NCI-H345 treated with DMSO at 0.1 percent for 48 hours (cell line): ENCODE data around the gene IL34.

Experiments used
- DNase-seq: peaks from one replicate; lab custom pipeline; 2025; ENCODE audit not compliant: unreplicated experiment; lab: John Stamatoyannopoulos, UW

IL34 gene

DNA sequence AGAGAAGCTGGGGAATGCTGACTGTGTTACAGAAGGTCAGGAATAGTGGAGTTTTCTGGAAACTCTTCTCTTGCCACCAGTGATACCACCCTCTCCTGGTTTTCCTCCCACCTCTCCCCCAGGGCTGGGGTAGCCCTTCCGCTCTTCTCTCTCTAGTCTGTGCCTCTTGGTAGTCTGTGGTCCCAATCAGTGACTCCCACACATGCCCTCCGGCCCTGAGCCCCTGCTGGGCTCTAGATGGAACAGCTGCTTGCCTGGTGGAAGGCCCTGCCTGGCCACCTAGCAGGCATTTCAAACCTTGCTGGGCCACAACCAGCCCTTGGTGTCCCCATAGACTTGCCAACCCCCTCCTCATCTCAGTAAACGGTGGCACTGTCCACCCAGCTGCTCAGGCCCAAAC lies 54.7 kb downstream of the IL34 start:
- DNase-seq: no peak

DNA sequence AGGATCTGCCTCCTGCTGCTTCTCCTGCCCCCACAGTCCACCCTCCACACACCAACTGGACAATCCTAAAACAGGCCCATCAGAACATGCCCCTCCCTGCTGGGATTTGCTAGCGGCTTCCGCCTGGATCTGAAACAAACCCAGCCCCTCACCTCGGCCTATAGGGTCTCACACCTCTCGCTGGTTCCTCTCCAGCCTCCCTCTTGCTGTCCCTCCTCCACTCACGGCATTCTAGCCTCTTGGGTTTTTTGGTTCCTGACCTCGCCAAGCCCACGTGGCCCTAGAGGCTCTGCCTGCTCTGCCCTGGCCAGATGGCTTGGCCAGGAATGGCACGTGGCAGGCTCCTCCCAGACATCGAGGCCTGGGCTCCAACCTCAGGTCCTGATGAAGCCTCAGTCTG lies 55.2 kb downstream of the IL34 start:
- no peak for DNase-seq

DNA sequence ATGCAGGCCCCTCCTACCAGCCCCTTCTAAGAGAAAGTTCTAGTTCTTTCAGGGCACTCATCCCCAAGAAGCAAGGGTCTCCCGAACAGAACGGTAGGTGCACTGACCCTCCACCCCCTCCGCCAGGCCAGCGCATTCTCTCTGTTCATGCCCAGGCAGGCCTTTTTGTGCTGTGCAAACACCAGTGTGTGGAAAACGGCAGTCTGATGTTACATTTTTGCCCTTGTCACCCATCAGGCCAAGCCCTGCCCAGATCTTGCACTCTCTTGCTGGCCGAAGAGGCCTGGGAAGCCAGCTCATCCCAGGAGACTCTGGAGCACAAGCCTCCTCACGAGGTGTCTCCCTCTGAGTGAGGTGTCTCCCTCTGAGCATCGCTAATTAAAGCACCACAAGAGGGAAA lies 55.6 kb downstream of the IL34 start:
- no peak for DNase-seq

DNA sequence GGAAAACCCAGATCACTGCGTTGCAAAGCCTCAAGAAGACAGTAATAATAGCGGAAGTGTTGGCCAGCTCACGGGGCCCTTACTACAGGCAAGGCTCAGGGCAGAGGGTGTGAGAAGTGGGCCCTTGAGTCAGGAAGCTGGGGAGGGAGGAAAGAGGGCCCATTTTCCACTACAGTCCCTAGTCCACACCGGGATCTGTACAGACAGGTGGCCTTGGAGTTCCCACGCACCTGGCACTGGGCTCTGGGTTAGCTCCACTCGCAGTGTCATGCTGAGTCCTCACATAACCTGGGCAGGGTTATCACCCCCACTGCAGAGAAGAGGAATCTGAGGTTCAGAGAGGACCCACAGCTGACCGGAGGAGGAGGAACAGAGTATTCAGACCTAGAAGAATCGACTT lies 56.3 kb downstream of the IL34 start:
- no peak for DNase-seq

DNA sequence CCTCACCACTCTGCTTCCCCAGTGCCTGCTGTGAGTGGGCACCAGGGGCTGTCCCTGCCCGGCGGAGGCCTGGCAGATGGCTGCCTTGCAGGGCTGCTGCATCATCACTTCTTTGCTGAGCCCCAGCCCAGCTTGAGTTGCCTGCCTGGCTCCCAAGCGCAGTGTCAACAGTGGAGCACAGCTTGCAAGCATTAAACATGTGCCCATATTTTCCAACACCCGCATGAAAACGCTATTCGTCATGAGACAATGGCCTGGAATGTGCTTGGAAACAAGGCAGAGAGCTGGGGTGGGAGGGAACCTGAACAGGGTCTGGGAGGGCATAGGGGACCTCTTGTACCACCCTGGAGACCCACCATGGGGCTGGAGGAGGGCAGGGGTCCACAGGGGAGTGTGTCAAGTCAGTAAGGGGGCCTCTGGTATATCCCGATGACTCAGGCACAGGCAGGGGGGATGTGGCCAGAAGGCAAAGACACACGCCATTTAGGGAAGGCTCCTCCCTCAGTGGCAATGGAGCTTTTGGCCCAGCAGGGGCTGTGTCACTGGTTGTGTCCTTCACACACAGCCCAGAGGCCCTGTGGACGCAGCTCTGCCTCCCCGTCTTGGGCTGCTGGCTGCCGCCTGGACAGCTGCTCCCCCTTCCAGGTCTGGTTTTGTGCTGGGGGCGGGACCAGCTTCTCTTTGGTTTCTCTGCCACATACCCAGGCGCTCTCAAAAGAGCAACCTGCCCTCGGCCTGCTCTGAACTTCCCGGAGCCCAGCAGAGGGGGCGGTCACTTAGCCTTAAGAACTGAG lies 56.9 kb downstream of the IL34 start:
- no peak for DNase-seq

DNA sequence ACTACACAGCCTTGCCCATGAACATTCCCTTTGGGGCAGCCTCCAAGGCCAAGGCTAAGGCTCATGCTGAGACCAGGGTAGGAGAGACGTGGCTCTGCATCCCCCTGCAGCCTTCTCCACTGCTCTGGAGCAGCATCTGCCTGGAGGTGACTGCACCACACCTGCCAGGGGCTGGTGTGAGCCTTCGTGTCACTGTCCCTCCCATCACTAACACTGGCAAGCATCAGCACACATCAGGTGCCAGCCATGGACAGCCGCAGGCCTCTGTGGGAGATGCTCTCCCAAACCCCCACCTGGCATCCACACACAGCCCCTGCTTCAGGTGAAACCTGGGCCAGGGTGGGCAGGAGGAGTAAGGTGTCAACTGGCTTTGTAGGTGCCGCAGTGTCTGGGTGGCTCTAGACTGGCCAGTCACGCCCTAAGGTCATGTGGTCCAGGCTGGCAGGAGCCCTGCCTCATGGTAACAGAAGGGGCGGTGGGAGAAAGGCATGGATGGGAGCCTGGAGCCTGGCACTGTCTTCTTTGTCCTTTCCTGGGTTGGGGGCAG lies 57.5 kb downstream of the IL34 start:
- DNase-seq: no peak

DNA sequence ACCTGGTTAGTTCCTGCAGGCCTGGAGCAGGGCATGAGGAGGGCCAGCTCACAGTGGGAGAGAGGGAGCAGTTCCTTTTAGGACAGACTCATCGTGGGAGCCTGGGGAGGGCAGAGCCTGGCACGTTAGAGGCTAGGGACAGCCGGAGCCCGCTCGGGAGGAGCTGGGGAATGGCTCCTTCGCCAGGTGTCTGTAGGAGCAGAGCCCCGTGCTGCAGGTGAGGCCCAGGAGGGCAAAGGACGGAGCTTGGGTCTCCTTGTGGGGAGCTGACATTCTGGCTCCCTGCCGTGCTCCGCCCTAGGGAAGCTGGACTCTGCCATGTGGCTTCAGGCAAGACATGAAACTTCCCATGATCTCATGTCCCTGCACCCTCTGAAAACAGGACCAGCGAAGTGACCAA lies 58.2 kb downstream of the IL34 start:
- no peak for DNase-seq

DNA sequence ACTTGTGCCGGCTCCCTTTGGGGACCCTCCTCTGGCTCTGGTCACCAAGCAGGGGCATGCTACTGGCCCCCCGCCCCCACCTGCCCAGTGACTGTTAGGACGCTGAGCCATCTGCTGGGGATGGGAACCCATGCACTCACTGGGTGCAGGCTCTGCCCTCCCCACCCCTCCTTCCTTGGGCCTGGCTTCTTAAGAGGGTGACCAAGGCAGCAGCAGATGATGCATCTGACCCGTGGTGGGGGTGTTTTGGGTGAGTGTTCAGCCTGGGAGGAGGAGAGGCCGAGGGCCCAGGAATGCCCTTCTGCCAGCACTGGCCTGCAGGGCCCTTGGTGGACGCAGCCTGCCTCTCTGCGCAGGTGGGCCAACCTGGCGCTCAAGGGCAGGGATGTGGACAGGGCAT lies 58.7 kb downstream of the IL34 start:
- DNase-seq: no peak

DNA sequence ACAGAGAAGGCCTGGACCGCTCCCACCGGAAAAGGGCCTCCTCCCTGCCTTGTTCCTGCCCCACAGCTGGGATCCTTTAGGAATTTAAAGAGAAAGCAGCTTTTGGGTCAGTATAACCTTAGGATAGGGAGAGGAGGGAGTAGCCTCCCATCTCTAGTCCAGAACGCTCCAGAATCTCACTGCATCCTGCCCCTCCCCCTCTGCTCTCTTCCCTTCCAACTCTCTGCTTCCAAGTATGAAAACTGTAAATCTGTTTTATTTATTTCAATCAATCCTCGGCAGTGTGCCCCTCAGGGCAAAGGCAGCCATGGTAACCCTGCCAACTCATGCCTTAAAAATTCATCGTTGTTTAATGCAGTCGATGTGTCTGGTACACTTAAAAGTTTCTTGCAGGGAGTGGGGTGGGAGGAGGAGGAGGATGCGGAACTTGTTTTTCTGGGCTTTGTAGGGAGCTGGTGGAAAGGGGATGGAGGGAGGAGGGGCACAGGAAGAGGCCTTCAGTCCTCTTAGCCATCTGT lies 60.6 kb downstream of the IL34 start:
- no peak for DNase-seq

DNA sequence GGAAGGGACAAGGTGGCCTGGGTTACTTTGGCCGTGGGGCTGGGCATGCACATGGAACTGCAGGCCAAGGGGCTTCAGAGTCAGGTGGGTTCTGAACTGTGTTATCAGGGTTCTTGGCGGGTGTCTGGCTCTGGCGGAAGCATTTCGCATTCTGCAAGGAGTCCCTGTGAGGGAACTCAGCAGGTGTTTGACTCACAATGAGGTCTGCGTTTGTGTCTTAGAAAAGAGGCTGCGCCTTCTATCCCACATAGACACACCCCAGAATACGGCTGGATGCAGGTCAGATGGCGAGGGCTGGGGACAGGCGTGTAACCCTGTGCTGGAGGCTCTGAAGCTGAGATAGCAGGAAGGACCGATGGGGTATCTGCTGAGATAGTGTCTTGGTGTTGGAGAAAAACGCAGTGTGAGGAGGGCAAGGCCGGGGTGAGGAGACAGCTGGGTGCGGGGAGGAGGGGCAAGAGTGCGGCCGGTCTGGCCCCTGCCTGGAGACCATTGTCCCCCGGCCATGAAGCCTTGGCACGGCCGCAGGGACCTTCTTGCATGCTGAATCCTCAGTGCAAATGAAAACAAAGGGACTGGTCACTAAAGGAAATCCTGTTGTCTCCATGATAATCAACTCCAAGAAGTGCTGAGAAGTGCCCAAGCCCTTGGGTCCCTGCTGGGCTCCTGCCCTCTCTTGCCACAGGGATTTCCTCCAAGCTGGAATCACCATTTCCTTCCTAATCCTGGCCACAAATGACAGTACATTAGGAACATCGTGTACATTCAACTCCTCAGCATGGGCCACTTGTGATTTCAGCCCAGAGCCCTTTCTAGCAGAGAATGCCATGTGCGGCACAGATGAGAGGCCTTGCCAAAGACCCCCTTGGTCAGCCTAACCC lies 62.2 kb downstream of the IL34 start:
- DNase-seq: no peak

DNA sequence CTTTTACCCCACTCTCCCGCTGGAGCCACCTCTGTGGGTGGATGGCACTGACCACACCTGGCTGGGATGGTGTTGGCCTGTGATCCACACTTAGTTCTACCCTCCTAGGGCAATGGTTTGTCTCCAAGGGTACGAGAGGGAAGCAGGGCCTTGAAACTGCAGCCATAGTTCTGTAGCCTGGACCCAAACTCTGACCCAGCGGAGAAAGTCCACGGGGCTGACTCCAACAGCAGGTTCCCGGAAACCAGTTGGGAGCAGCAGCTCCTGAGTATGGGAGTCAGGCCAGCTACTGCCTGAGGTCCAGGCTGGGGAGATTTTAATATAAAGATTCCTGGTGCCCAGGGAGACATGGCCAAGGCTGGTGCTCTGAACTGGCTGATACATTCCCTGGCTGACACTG lies 63.1 kb downstream of the IL34 start:
- DNase-seq: no peak

DNA sequence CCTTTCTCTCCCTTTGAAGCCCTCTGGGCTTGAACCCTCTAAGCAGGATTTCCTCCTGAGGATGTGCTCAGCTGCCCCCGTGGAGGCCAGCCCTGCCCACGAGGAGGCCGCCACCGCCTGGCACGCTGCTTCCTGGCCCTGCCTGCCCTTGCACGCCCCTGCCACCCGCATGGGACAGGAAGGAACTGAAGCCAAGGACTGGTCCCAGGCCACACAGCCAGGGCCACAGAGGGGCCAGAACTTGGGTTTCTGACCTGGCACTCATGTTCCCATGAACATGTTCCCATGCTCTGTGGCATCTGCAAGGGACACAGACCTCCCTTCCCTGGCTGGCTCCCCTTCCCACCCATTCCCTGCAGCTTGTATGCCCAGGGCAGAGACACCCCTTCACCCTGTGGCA lies 63.6 kb downstream of the IL34 start:
- DNase-seq: no peak
